IPS-15b (cell line): ENCODE data around the gene ARHGEF28.

Experiments used
- H3K27me3 ChIP-seq: one replicate; pipeline ENCODE4 v1.6.1; 2013; ENCODE audit warnings: low read length; ENCODE audit not compliant: control insufficient read depth, insufficient read depth
- H3K36me3 ChIP-seq: one replicate; pipeline ENCODE4 v1.6.1; 2013; ENCODE audit warnings: low read length; ENCODE audit not compliant: control insufficient read depth, insufficient read depth
- H3K4me1 ChIP-seq: one replicate; pipeline ENCODE4 v1.6.1; 2013; ENCODE audit warnings: mild to moderate bottlenecking, low read length; ENCODE audit not compliant: control insufficient read depth, insufficient read depth
- H3K4me3 ChIP-seq: one replicate; pipeline ENCODE4 v1.5.1; 2013; ENCODE audit warnings: low read depth, low read length
- H3K9ac ChIP-seq: one replicate; pipeline ENCODE4 v1.6.1; 2013; ENCODE audit warnings: low read depth, mild to moderate bottlenecking, low read length
- H3K9me3 ChIP-seq: one replicate; pipeline ENCODE4 v1.6.1; 2013; ENCODE audit warnings: mild to moderate bottlenecking, low read length; ENCODE audit not compliant: control insufficient read depth, insufficient read depth

The ARHGEF28 gene

DNA sequence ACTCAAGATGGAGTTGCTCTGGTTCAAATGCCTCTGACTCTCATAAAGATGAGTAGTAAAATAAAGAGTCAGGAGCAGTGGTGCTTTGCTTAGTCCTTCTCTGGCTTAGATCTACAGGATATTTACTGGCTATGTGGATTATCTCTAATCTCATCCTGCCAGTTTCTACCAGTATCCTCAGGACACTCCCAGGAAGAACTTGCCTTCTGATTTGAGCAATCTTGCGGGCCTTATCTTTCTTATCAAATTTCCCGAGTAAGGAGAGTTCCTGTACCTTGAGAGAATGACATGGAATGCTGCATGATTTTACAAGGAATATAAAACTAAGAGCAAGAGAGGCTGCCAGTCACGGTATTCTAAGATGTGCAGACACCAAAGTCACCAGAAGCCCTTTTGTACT, 364.0 kb downstream of the ARHGEF28 start:
- H3K36me3 ChIP-seq, result no peaks in the 10 kb centered on the region
- H3K4me3 ChIP-seq, result no peak overlapping the region
- no peak overlapping the region for H3K9ac ChIP-seq
- no peaks in the 10 kb centered on the region for H3K4me1 ChIP-seq
- no peaks in the 10 kb centered on the region for H3K9me3 ChIP-seq
- H3K27me3 ChIP-seq, result no peaks in the 10 kb centered on the region
